KBM-7 (cell line): ENCODE measurements around the gene MOB1B.

ENCODE experiments used
- DNase-seq: peaks from one replicate; pipeline ENCODE4 v3.0.0-alpha.2; 2015
- in situ Hi-C: fragments of 300-500 bp; cut with MboI; formaldehyde crosslinking; loops from 2 replicates; pipeline ENCODE4 v1.14.3; 2020; ENCODE audit warnings: low sequenced_read_pairs, low pct_unique_long_range_greater_than_20kb, mixed read lengths

Gene MOB1B

DNA sequence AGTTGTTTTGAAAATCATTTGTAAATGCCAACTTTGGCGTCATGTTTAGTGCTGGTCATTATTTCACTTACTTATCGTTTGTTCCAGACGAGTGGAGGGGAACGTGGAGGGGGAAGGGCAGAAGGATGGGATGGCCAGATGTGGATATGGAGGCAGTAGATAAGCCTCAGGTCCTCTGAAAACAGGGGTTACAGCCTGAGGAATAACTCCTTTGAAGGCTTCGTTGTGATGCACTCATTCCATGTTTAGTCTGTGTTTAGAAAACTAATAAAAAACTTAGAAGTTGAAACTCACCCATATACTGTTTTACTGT, 1.1 kb downstream of the MOB1B start:
- in situ Hi-C loops = no loop called here
- DNase-seq = no peak

DNA sequence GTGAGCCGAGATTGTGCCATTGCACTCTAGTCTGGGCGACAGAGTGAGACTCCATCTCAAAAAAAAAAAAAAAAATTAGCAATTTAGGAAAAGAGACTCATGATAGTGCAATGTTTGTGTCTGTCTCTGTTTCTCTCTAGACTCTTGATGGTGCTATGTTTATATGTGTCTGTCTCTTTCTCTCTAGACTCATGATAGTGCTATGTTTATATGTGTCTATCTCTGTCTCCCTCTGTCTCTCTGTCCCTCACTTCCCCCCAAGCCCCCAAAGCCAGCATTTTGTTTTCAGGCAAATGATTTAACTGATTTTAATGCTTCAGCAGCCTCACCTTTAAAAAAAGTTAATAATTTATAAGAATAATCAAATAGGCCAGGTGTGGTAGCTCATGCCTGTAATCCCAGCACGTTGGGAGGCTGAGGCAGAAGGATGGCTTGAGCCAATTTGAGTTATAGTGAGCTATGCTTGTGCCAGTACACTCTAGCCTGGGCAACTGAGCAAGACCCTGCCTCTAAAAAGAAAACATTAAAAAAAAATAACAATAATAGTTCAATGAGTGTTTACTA, 6.9 kb downstream of the MOB1B start:
- DNase-seq = no peak
- in situ Hi-C loops = no loop called here

DNA sequence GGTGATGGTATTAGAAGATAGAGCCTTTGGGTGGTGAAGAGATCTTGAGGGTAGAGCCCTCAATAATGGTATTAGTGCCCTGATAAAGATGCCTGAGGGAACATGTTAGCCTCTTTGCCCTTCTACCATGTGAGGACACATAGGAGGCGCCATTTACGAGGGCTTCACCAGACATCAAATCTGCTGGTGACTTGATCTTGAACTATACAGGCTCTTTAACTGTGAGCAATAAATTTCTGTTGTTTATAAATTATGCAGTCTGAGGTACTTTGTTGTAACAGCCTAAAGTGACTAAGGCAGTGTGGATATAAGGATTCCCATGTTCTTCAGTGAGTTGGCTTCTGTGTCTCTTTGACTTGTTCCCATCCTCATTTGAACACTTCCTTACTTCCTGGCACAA, 11.8 kb downstream of the MOB1B start:
- DNase-seq = no peak
- in situ Hi-C loops = no loop called here

DNA sequence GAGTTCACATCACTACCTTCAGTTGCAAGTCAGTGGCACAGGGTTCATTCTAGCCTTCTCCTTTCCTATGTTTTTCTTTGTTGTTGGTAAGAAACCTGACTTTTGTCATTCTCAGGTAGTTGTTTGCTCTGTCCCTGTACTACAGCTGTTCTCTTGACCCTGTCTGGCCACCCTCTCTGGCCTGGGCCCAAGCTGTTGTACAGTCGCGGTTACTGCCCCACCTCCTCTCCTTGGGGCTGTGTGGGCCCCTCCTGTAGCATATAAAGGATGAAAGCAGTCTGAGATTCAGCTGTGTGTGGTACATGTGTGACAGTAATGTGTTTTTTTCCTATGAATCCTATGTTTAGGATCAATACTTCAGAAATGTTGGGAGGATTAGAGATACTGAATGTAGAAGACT, 12.5 kb downstream of the MOB1B start:
- no peak for DNase-seq

DNA sequence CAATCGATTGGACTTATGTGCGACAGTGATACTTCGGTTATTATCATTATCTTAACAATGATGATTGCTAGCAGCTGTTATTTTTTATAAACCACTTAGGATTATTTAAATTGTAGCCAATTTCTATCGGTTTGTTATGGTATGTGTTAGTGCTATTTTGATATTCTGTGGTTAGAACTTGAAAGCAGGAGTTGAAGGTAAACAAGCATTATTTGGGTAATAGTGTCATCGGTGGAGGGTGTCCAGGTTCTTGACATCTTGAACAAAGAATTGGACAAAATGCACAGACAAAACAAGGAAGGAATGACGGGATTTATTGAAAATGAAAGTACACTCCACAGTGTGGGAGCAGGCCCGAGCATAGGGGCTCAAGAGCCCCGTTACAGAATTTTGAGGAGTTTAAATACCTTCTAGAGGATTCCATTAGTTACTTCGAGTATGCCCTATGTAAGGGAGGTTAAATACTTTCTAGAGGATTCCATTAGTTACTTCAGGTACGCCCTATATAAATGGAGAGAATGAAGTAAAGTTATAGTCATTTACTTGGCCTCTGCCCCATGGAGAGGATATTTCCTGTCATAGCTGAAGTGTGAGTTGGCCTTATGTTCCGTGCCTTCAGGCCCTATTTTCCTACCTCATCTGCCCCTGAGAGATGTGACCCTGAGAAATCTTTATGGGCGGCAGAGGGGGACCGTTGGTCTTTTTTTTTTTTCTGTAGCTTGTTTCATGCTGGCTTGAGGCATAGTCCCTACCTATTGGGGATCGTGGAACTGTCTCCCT, 13.1 kb downstream of the MOB1B start:
- in situ Hi-C loops = no loop called here
- no peak for DNase-seq

More for the DNA sequence above, 12.5 kb downstream of the MOB1B start:
- in situ Hi-C loops = no loop called here

DNA sequence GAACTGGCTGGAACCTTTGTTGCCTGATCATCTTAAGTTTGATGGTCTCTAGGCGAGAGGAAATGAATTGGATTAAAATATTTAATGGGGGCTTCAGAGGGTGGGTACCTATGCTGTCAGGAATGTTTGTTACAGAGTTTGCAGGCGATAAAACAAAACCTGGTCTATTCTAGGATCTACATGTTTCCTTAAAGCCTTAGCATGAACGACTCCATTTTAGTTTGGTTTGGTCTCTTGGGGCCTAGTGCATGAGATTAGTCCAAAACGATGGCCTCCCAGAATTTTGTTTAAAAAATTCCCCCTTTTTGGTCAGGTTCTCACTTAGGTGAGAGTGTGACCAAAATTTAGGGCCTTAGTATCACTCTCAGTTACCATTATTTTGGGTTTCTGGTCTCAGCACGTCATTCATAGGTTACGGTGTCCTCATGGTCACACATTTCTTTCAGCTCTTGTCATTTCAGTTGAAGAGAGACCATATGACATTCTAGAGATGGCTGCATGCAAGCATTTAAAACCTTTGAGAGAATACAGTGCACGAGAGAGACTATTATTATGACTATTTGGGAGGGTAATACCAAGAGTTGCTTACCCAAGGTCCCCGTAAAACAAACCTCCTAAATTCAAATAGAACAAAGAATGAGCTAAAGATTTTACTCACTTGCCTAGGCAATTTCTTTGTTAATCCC, 13.8 kb downstream of the MOB1B start:
- in situ Hi-C loops = no loop called here
- DNase-seq = no peak

DNA sequence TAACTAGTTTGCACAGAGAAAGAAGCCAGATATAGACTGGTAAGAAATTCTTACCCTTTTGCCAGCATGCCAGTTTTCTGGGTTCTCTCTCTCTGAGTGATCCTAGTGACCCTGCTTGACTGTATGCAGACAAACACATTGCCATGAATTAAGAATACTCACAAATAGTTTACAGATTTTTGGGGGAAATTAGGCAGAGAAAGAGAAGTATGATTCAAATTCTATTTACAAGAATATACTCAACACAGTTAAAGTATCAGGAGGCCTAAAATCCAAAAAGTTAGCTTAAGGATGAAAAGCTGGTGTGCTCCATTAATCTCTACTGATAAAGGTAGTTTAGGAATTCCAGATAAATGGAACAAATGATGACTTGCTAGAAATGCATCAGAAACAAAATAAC, 18.4 kb downstream of the MOB1B start:
- in situ Hi-C loops = no loop called here
- no peak for DNase-seq

DNA sequence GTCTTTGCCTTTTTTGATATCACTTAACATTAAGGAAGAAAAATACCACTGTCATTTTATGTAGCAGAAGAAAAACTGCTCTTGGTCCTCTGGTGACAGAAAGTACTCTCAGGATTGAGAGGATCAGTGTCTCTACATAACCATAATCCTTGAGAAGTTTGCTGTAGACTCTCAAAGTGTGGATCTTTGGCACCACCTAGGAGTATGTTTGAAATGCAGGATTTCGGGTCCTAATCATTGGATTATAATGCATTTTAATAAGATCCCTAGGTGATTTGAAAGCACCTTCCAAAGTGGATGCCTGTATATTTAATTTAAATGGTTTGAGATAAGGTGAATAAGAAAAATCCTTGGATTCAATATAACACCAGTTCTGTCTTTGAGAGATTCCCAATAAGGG, 23.2 kb downstream of the MOB1B start:
- in situ Hi-C loops = no loop called here
- no peak for DNase-seq

DNA sequence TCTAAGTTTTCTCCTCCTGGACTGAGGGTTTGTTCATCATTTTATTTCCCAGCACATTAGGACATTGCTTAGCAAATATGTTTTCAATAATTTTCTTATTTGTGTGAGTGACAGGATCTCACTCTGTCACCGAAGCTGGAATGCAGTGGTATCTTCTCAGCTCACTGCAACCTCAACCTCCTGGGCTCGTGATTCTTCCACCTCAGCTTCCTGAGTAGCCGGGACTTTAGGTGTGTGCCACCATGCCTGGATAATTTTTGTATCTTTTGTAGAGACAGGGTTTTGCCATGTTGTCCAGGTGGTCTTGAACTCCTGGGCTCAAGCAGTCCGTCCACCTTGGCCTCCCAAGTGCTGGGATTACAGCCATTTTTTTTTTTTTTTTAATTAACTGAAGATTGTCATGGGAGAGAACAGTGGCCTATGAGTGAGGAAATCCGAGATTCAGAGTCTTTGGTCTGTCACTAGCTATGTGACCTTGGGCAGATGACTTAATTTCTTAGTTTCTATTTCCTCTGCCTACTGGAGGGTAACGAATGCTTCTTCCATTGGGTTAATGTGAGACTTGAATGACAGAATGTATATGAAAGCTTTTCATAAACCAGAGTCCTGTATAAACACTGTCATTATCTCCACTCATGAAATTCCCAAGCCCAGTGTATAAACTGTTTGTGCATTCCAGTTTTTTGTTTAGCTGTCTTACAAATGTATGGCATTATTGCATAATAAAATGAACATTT, 23.9 kb downstream of the MOB1B start:
- in situ Hi-C loops = no loop called here
- DNase-seq = no peak

DNA sequence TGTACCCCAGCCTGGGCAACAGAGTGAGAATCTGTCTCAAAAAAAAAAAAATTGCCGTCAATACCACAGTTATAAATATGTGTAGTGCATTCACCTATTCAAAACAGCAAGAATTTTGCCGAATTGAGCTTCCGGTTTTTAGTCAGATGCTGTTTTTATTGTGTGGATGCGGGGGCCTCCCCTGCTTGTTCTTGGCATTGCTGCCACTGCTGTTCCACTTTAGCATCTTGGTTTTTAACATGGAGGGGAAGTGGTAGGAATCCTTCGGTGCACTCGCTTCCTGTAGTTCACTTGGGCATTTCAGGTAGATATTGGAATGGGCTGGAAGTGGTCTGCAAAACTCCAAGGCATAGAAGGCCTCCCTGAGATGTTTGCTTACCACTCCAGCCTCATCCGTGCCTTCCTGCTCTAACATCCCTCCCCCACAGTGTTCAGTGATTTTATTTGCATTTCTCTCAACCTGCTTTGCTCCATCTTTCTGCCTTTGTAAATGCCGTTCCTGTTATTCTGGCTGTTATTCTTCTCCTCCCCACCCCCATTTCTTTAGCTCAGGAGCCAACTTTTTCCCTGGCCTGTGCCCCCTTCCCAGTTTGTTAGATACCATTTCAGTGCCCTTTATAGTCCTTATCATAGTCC, 25.5 kb downstream of the MOB1B start:
- in situ Hi-C loops = no loop called here
- peak; percentile 72 for DNase-seq

DNA sequence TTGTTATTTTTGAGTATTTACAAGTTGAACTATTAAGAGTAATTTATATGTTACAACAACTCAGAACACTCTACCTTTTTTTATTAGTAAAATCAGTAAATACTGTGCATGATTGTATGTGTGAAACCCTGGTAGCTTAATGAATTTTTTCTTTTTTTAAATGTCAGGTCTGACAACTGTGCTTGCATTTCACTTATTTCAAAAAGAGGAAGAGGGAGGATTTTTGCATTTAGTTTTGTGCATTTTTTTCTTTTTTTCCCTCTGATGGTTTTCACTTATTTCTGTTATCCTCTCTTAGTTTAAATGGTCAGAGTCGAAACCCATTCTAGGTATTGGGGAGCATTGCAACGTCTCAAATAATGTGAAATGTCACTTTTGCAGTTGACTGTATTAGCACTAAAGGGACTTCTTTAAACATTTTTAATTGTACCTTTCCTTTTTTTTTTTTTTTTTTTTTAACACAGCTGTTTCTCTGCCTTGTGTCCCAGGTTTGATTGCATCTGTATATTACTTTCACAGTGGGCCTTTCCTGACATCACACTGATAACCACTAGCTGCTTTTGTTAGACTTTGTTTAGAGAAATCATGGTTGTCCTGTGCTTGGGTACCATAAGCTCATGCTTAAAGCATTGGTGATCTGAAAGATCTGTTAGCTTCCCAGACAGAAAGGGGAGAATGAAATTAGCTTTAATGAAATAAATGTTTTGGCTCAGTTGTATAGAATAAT, 28.5 kb downstream of the MOB1B start:
- no peak for DNase-seq
- in situ Hi-C loops = no loop called here

DNA sequence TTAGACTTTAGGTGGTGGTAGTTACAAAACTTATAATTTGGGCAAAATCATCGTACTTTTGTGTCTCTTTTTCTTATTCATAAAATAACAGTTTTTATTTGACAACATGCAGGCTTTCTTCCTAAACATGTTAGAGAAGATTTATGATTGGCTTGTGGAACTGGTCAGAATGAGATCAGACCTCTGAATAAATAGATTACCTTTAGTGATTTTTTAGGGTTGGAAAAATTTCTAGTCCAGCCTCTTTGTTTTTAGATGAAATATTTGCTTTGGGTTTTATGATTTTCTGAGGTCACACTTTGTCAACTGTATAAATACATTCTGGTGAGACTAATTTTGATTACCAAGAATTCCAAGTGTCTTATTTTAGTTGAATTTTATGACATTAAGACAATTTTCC, 29.2 kb downstream of the MOB1B start:
- in situ Hi-C loops = no loop called here
- no peak for DNase-seq

DNA sequence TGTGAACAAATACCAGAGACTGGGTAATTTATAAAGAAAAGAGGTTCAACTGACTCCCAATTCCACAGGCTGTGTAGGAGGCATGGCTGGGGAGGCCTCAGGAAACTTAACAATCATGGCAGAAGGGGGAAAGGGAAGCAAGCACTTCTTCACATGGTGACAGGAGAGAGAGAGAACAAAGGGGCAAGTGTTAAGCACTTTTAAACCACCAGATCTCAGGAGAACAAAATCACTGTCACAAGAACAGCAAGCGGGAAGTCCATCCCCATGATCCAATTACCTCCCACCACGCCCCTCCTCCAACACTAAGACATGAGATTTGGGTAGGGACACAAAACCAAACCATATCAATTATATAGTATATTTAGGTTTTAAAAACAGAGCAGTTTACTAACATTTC, 30.8 kb downstream of the MOB1B start:
- in situ Hi-C loops = no loop called here
- DNase-seq = no peak

DNA sequence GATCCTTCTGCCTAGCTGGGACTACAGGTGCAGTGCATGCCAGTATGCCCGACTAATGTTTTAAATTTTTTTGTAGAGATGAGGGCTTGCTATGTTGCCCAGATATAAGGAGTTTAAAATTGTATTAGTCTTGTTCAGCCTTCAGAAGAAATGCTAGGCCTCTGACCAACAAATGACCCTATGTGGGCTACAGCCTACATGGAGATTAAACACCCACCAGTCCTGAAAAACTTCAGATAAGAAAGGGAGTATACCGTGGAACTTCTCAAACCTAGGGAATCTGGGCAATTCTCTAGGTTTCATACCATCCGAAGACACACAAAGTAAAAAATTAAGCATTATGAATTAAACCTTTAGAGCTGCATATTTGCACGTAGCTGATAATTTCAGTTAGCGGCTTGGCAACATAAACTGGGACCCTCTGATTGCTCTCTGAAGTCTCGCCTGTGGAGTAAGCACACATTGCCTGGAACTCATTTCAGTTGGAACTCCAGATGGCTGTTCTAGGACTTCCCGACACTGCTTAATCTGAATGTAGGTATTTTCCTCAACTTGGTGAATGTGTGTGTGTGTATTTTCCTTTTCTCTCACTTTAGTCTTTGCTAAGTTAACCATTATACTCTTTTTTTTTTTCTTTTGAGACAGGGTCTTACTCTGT, 33.0 kb downstream of the MOB1B start:
- in situ Hi-C loops = no loop called here

DNA sequence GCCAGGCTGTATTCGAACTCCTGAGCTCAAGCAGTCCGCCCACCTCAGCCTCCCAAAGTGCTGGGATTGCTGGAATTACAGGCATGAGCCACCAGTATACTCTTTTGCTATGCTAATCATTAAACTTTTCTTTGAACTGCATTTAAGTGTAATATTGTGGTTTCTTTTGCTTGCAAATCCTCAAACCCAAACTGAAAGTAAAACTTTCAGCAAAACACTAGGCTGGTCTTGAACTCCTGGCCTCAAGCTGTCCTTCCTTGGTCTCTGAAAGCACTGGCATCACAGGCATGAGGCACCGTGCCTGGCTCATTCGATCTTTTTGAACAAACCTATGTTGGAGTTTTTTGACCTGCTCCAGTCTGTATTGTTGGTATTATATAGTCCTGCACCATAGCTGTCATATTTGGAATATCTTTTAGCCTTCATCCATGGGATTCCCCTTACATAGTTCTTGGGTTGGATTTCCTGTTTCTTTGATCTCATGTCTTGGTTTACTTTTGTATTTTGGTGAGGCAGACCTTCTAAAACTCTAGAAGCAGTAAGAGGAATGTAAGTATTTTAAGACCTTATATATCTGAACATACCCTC, 34.1 kb downstream of the MOB1B start:
- in situ Hi-C loops = no loop called here
- DNase-seq = no peak

More for the DNA sequence above, 33.0 kb downstream of the MOB1B start:
- no peak for DNase-seq

DNA sequence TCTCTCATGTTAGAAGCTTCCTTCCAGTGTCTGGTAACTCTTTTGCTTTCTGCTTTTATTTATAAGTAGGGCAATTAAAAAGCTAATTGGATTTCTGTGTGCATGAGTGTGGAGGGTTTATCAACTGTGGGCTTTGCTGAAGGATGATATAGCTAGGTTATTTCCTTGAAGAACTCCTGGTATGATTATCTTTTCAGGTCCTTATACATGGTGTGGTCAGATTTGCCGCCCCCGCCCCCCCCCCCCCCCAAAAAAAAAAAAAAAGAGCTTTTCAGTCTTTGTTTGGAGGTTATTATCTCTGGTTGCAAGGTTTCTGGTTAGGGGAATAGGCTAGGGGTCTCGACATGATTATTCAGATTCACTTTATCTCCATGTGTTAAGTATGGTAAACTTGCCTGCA, 35.9 kb downstream of the MOB1B start:
- no peak for DNase-seq
- in situ Hi-C loops = no loop called here

DNA sequence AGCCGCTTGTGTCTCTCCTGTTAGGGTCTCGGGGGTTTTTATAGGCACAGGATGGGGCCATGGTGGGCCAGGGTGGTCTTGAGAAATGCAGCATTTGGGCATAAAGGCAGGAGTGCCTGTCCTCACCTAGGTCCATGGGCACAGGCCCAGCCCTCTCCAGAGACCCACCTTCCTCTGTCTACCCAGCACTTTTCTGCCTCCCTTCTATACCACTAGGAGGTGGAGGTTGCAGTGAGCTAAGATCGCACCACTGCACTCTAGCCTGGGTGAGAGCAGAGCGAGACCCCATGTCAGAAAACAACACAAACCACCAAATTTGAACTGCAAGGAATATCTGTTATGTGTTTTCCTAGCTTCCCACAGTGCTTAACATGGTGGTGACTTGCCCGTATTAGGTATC, 38.0 kb downstream of the MOB1B start:
- in situ Hi-C loops = no loop called here
- no peak for DNase-seq

DNA sequence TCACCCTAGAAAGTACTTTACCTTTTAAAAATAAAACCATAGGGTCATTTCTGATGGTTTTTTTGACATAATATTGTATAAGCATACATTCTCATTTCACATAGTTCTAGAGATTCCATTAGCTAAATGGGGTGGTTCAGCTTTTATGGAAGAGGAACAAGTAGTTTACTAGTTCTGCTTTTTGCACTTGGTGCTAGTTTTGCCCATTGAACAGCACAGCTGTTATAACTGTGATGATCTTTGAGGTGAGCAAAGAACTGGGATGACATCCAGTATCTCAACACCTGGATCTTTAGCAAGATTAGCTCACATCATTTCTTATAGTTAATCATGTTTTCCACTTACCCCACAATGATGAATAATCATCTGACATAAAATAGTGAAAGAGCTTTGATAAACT, 40.9 kb downstream of the MOB1B start:
- in situ Hi-C loops = no loop called here
- DNase-seq = peak; percentile 61
